SU-DHL-6 (cell line): ENCODE measurements around the gene ZBED3.

Experiments
- H2AFZ ChIP-seq: fragments of 200-600 bp; sonication (generic); 2 replicates; pipeline ENCODE4 v1.6.1; 2014; ENCODE audit warnings: low read depth, mild to moderate bottlenecking, moderate library complexity, mixed read lengths, antibody characterized with exemption, low read length; ENCODE audit not compliant: severe bottlenecking
- H3F3A ChIP-seq: fragments of 200-600 bp; shearing (Covaris generic); 2 replicates; pipeline ENCODE4 v1.6.0; 2016; ENCODE audit warnings: antibody characterized with exemption, mild to moderate bottlenecking; ENCODE audit not compliant: insufficient read depth
- H3K27ac ChIP-seq: fragments of 200-600 bp; sonication (generic); 2 replicates; pipeline ENCODE4 v1.5.1; 2016; ENCODE audit warnings: low read depth, mild to moderate bottlenecking, low read length, moderate library complexity, mixed read lengths
- H3K27me3 ChIP-seq: fragments of 200-600 bp; sonication (generic), shearing (Covaris generic); 2 replicates; pipeline ENCODE4 v1.6.0; 2014; ENCODE audit warnings: mild to moderate bottlenecking, low read length
- H3K36me3 ChIP-seq: fragments of 200-600 bp; sonication (generic); 2 replicates; pipeline ENCODE4 v1.6.1; 2014; ENCODE audit warnings: mild to moderate bottlenecking, low read length, mixed read lengths
- H3K4me2 ChIP-seq: fragments of 300-600, 200-600 bp; shearing (Covaris generic), sonication (generic); 2 replicates; pipeline ENCODE4 v1.6.0; 2014; ENCODE audit warnings: low read length, low read depth, mild to moderate bottlenecking; ENCODE audit not compliant: poor library complexity, severe bottlenecking
- H3K4me3 ChIP-seq: fragments of 200-600 bp; sonication (generic); 2 replicates; pipeline ENCODE4 v1.5.1; 2014; ENCODE audit warnings: antibody characterized with exemption, low read length, mild to moderate bottlenecking, mixed read lengths; ENCODE audit not compliant: insufficient read depth, poor library complexity, severe bottlenecking
- H3K79me2 ChIP-seq: fragments of 200-600 bp; sonication (generic); 2 replicates; pipeline ENCODE4 v1.6.1; 2014; ENCODE audit warnings: mild to moderate bottlenecking, low read length, moderate library complexity; ENCODE audit not compliant: insufficient read depth
- H3K9ac ChIP-seq: fragments of 200-600 bp; sonication (generic); 2 replicates; pipeline ENCODE4 v1.7.0; 2014; ENCODE audit warnings: mild to moderate bottlenecking, low read length
- H3K9me2 ChIP-seq: fragments of 200-600 bp; sonication (generic); replicated peaks from 2 replicates; pipeline ENCODE4 v1.6.1; 2014; ENCODE audit warnings: low read length; ENCODE audit not compliant: insufficient read depth
- H3K9me3 ChIP-seq: fragments of 200-600 bp; sonication (generic); 2 replicates; pipeline ENCODE4 v1.6.1; 2014; ENCODE audit warnings: low read length, mixed read lengths; ENCODE audit not compliant: insufficient read depth
- H4K20me1 ChIP-seq: fragments of 200-600 bp; sonication (generic); 2 replicates; pipeline ENCODE4 v1.6.1; 2014; ENCODE audit warnings: low read depth, mild to moderate bottlenecking, antibody characterized with exemption, low read length, moderate library complexity, mixed read lengths
- CTCF ChIP-seq: fragments of 200-600 bp; sonication (generic); IDR thresholded peaks from one replicate; pipeline ENCODE4 v1.5.1; 2017; ENCODE audit warnings: antibody characterized with exemption, mild to moderate bottlenecking, low read length, moderate library complexity; ENCODE audit not compliant: insufficient read depth, poor library complexity, severe bottlenecking
- EZH2phosphoT487 ChIP-seq: fragments of 200-600 bp; sonication (generic), shearing (Covaris generic); conservative IDR thresholded peaks from 2 replicates; pipeline ENCODE4 v1.6.1; 2018; ENCODE audit warnings: mild to moderate bottlenecking, antibody characterized with exemption, low read length, moderate library complexity, mixed read lengths

The ZBED3 gene

GRCh38 chr5:77033338-77033737, 53.7 kb downstream of the ZBED3 start:
- H3K79me2 ChIP-seq: peaks cover 43% of the 10 kb centered on the region
- H3K9ac ChIP-seq: no peak overlapping the region
- no peak overlapping the region for H2AFZ ChIP-seq
- H3F3A ChIP-seq: peaks cover 4% of the 10 kb centered on the region
- H3K4me2 ChIP-seq: peak overlapping the region; percentile 23
- no peak overlapping the region for H3K4me3 ChIP-seq
- H3K9me3 ChIP-seq: peaks cover 15% of the 10 kb centered on the region; the same call in 1 of the 2 replicates
- no peaks in the 10 kb centered on the region for H3K27me3 ChIP-seq
- H3K9me2 ChIP-seq: no peaks in the 10 kb centered on the region
- H3K36me3 ChIP-seq: peaks cover 44% of the 10 kb centered on the region
- TF ChIP-seq EZH2phosphoT487 (no peak), CTCF (no peak)
- H4K20me1 ChIP-seq: no peaks in the 10 kb centered on the region
- no peak overlapping the region for H3K27ac ChIP-seq

- H3K4me3 ChIP-seq: no peak overlapping the region
- no peak overlapping the region for H2AFZ ChIP-seq
- H3K27ac ChIP-seq: no peak overlapping the region
- H4K20me1 ChIP-seq: no peaks in the 10 kb centered on the region
- peaks cover 4% of the 10 kb centered on the region for H3F3A ChIP-seq
- H3K9me2 ChIP-seq: no peaks in the 10 kb centered on the region
- peak overlapping the region; percentile 23 for H3K4me2 ChIP-seq
- peaks cover 17% of the 10 kb centered on the region; the same call in 1 of the 2 replicates for H3K9me3 ChIP-seq
- H3K79me2 ChIP-seq: peaks cover 43% of the 10 kb centered on the region
- no peak overlapping the region for H3K9ac ChIP-seq
- H3K36me3 ChIP-seq: peaks cover 38% of the 10 kb centered on the region
- TF ChIP-seq EZH2phosphoT487: no peak
- no peaks in the 10 kb centered on the region for H3K27me3 ChIP-seq
These were observed 54.5 kb downstream of the ZBED3 start for GRCh38 chr5:77032635-77033034.

- Histone ChIP-seq H3K27me3 (no peaks in the 10 kb centered on the region), H3K79me2 (peaks cover 43% of the 10 kb centered on the region), H2AFZ (no peak overlapping the region), H3K4me3 (peak overlapping the region; percentile 19), H3F3A (no peaks in the 10 kb centered on the region; the same call in none of the 2 replicates), H4K20me1 (no peaks in the 10 kb centered on the region), H3K27ac (no peak overlapping the region), H3K4me2 (peak overlapping the region; percentile 72), H3K9ac (peak overlapping the region; percentile 90; the same call in 1 of the 2 replicates), H3K36me3 (peaks cover 30% of the 10 kb centered on the region), H3K9me3 (peaks cover 17% of the 10 kb centered on the region; the same call in 1 of the 2 replicates), H3K9me2 (no peaks in the 10 kb centered on the region)
- no peak for TF ChIP-seq CTCF
- TF ChIP-seq EZH2phosphoT487: no peak
These were observed 55.2 kb downstream of the ZBED3 start for GRCh38 chr5:77031891-77032290.

- H3K9ac ChIP-seq: peak within 1 kb of the TSS; percentile 90
- H3K79me2 ChIP-seq: peaks cover 43% of the 10 kb centered on the region
- peaks cover 17% of the 10 kb centered on the region for H3K36me3 ChIP-seq
- H3K27me3 ChIP-seq: no peaks in the 10 kb centered on the region
- H3F3A ChIP-seq: no peaks in the 10 kb centered on the region; the same call in none of the 2 replicates
- no peaks in the 10 kb centered on the region for H3K9me2 ChIP-seq
- peak within 1 kb of the TSS; percentile 95 for H2AFZ ChIP-seq
- H3K9me3 ChIP-seq: peaks cover 17% of the 10 kb centered on the region; the same call in 1 of the 2 replicates
- no peaks in the 10 kb centered on the region for H4K20me1 ChIP-seq
- TF ChIP-seq CTCF: no peak
- TF ChIP-seq EZH2phosphoT487: no peak
- H3K4me3 ChIP-seq: peak within 1 kb of the TSS; percentile 70
- H3K4me2 ChIP-seq: peak within 1 kb of the TSS; percentile 72
- H3K27ac ChIP-seq: peak within 1 kb of the TSS; percentile 65
These were observed 56.7 kb downstream of the ZBED3 start, which contains the start of gene AGGF1 for GRCh38 chr5:77030097-77031071. Gene AGGF1 (plus strand): TSS chr5:77030404. CDS start chr5:77030767, 363 bp downstream.
